GM12878 (cell line): ENCODE results near the gene CLIC5. TPM values are rescaled to one million over a fixed set of nuclear protein-coding genes. Genes with fewer than 3 reads are reported as not detected.

Experiments used
- ATAC-seq: fragments of 200-7000 bp; cut with Tn5 transposase; 3 replicates; pipeline ENCODE4 v1.9.1; 2020; ENCODE audit warnings: mild to moderate bottlenecking, moderate library complexity
- BruUV-seq: library from RNA; stranded (reverse); fragments of 400-500 nt; replicated peaks from 2 replicates; lab custom pipeline; 2021; lab: Mats Ljungman, UMichigan
- CTCF ChIA-PET: fragments of 300-600 bp; sonication (Branson Sonifier 250); formaldehyde crosslinking; extraction: SDS; loops from one replicate; lab custom pipeline; 2021; ENCODE audit warnings: inconsistent platforms; lab: Yijun Ruan, JAX
- POLR2A ChIA-PET: fragments of 350-600 bp; formaldehyde crosslinking; extraction: SDS; loops from one replicate; lab custom pipeline; 2021; ENCODE audit warnings: inconsistent platforms; lab: Charles Lee
- RAD21 ChIA-PET: fragments of 300-600 bp; sonication (Branson Sonifier 250); formaldehyde crosslinking; loops from one replicate; lab custom pipeline; 2023; ENCODE audit warnings: antibody characterized with exemption; ENCODE audit not compliant: unreplicated experiment; lab: Charles Lee
- SMC1A ChIA-PET: fragments of 300-600 bp; sonication (Branson Sonifier 250); formaldehyde crosslinking; loops from one replicate; lab custom pipeline; 2023; ENCODE audit not compliant: unreplicated experiment, uncharacterized antibody; lab: Charles Lee
- DNase-seq: peaks from one replicate; pipeline ENCODE4 v3.0.0-alpha.2; 2011; ENCODE audit warnings: low read depth, low spot score
- FAIRE-seq: peaks from 3 replicates; lab custom pipeline; 2011; peaks lifted over from hg19 to GRCh38; lab: Jason Lieb, UNC
- H2AFZ ChIP-seq: 2 replicates; pipeline ENCODE4 v1.6.0; 2011; ENCODE audit warnings: low read depth, low read length, control low read depth; ENCODE audit not compliant: control insufficient read depth
- H3K27ac ChIP-seq: 2 replicates; pipeline ENCODE4 v1.5.1; 2011; ENCODE audit warnings: control low read depth; ENCODE audit not compliant: control insufficient read depth, insufficient read depth
- H3K27me3 ChIP-seq, 2 experiments: replicated peaks in 1 of 2; 2 replicates each; pipeline versions ENCODE4 v1.6.0 to v1.6.1; 2011; ENCODE audit warnings: low read length in 1 of 2; ENCODE audit not compliant: control insufficient read depth in 2 of 2, insufficient read depth in 2 of 2
- H3K36me3 ChIP-seq, 2 experiments: 2 replicates each; pipeline ENCODE4 v1.5.1; 2011; ENCODE audit warnings: low read length in 1 of 2; ENCODE audit not compliant: control insufficient read depth in 2 of 2, insufficient read depth in 2 of 2
- H3K4me1 ChIP-seq: 2 replicates; pipeline ENCODE4 v1.6.1; 2011; ENCODE audit warnings: mild to moderate bottlenecking, low read length, moderate library complexity, mixed read lengths; ENCODE audit not compliant: control insufficient read depth, insufficient read depth
- H3K4me2 ChIP-seq: 2 replicates; pipeline ENCODE4 v1.6.0; 2011; ENCODE audit warnings: control low read depth; ENCODE audit not compliant: control insufficient read depth, insufficient read depth
- H3K4me3 ChIP-seq: fragments of 200-600 bp; sonication (generic); 2 replicates; pipeline ENCODE4 v1.5.1; 2016
- H3K79me2 ChIP-seq: 2 replicates; pipeline ENCODE4 v1.6.0; 2011; ENCODE audit warnings: low read length; ENCODE audit not compliant: control insufficient read depth, insufficient read depth
- H3K9ac ChIP-seq: 2 replicates; pipeline ENCODE4 v1.8.0; 2011; ENCODE audit warnings: low read length, control low read depth, mixed read lengths; ENCODE audit not compliant: control insufficient read depth, insufficient read depth
- H3K9me3 ChIP-seq: replicated peaks from 3 replicates; pipeline ENCODE4 v1.5.1; 2011; ENCODE audit warnings: mild to moderate bottlenecking, low read length; ENCODE audit not compliant: control insufficient read depth, insufficient read depth
- H4K20me1 ChIP-seq: 2 replicates; pipeline ENCODE4 v1.6.0; 2011; ENCODE audit not compliant: control insufficient read depth, insufficient read depth
- MTA2 ChIP-seq: fragments of 450-650 bp; IDR thresholded peaks from 2 replicates; pipeline ENCODE4 v1.6.1; 2016; ENCODE audit warnings: low read depth, mild to moderate bottlenecking, moderate library complexity
- MTA3 ChIP-seq: IDR thresholded peaks from 2 replicates; pipeline ENCODE4 v1.6.1; 2012; ENCODE audit warnings: low read length, inconsistent platforms, borderline replicate concordance
- WGBS: methylation state at CpG from one replicate; pipeline ENCODE4 v1.1.6; 2016; ENCODE audit warnings: low lambda C conversion rate; ENCODE audit not compliant: insufficient replicate concordance, insufficient coverage; ENCODE audit errors: missing lambda C conversion rate; 5-methylcytosine and 5-hydroxymethylcytosine counted together
- in situ Hi-C: fragments of 300-500 bp; cut with MboI; formaldehyde crosslinking; loops from 9 replicates; pipeline ENCODE4 v1.14.3; 2018; ENCODE audit warnings: mixed read lengths
- intact Hi-C: fragments of 100-400 bp; cut with micrococcal nuclease; formaldehyde crosslinking; loops from one replicate; pipeline ENCODE4 v1.14.2; 2022; ENCODE audit not compliant: unreplicated experiment
- polyA plus RNA-seq, 11 experiments: library from polyadenylated mRNA; depleted of rRNA in 4 of 11; unstranded in 6 of 11; stranded (reverse) in 5 of 11; fragments of >200 nt; fragmentation: Nextera tagmentation in 4 of 11; fragmentation: Illumina TruSeq in 1 of 11; extraction: Ambion mirVana in 4 of 11; extraction: Trizol in 1 of 11; gene quantifications; 1 replicate in 1 of 11; 2 replicates in 10 of 11; pipeline versions ENCODE4 v1.2.1 to v1.2.3, GENCODE V29; 2011 to 2016; ENCODE audit warnings: inconsistent platforms in 2 of 11, missing spikeins in 2 of 11, low read depth in 1 of 11
- total RNA-seq, 4 experiments: library from RNA; depleted of rRNA in 3 of 4; stranded (reverse); fragments of >200 nt in 3 of 4; fragmentation: Illumina TruSeq in 1 of 4; extraction: Trizol in 1 of 4; gene quantifications; 2 replicates each; pipeline versions ENCODE4 v1.2.1 to v1.2.3, GENCODE V29; 2013 to 2021
- TF ChIP-seq, protein P1 (sequence below): IDR thresholded peaks from 2 replicates; pipeline ENCODE4 v1.6.1; 2011; ENCODE audit warnings: low read depth, low read length, improper control_type of control experiment, borderline replicate concordance
- TF ChIP-seq, protein P2 (sequence below): IDR thresholded peaks from 2 replicates; pipeline ENCODE4 v1.6.1; 2012; ENCODE audit warnings: mild to moderate bottlenecking, low read depth, low read length

CLIC5 gene
- total and polyA plus RNA-seq, 10 of the 15 experiments (the other 5 are each of a cell fraction or from before 2014, with no cell fraction given): 0.01 to 0.08 (median 0.02) TPM; not detected in 7

DNA sequence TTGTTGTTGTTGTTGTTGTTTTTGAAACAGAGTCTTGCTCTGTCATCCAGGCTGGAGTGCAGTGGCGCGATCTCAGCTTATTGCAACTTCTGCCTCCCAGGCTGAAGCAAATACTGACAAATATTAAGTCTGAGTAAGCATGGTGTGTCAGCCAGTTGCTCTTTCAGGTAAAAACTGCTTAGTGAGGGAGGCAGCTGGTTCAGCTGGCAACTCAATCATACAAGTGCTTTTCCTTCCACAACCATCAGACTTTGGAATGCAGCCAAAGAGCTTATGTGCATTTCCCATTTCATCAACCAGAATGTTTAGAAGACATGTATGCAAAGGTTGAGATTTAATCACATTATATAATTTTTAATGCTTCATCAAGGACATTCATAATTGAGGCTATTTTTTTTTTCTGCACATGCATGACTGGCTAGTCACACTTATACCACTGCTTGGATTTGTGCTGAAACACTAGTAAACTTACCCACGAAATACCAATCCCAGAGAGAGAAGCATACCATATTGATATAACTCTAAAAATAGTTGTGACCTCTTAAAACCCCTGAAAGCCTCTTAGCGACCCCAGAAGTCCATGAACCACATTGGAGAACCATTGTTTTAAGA is 56.0 kb downstream of the CLIC5 start:
- RAD21 ChIA-PET: no interaction called here
- 34% methylated on average over 4 of the region's 4 CpGs for WGBS
- SMC1A ChIA-PET: interaction anchor here (0.5 kb wide), 1 partner anchor 278 kb away, joined by 3 read pairs; no protein-coding TSS in a partner anchor
- no TSS peak for BruUV-seq
- Histone ChIP-seq H3K27ac (no peak overlapping the region), H3K36me3 (no peaks in the 10 kb centered on the region), H2AFZ (no peak overlapping the region), H3K4me3 (no peak overlapping the region), H3K79me2 (no peaks in the 10 kb centered on the region), H3K9ac (no peak overlapping the region), H3K9me3 (no peaks in the 10 kb centered on the region), H3K27me3 (no peaks in the 10 kb centered on the region; a peak in 3 of 4 replicates), H3K4me1 (no peaks in the 10 kb centered on the region), H3K4me2 (no peak overlapping the region), H4K20me1 (no peaks in the 10 kb centered on the region)
- in situ Hi-C loops: no loop called here
- TF ChIP-seq MTA2 (no peak), MTA3 (no peak)
- TF ChIP-seq, protein P1, sequence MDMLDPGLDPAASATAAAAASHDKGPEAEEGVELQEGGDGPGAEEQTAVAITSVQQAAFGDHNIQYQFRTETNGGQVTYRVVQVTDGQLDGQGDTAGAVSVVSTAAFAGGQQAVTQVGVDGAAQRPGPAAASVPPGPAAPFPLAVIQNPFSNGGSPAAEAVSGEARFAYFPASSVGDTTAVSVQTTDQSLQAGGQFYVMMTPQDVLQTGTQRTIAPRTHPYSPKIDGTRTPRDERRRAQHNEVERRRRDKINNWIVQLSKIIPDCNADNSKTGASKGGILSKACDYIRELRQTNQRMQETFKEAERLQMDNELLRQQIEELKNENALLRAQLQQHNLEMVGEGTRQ: no peak
- TF ChIP-seq, protein P2, sequence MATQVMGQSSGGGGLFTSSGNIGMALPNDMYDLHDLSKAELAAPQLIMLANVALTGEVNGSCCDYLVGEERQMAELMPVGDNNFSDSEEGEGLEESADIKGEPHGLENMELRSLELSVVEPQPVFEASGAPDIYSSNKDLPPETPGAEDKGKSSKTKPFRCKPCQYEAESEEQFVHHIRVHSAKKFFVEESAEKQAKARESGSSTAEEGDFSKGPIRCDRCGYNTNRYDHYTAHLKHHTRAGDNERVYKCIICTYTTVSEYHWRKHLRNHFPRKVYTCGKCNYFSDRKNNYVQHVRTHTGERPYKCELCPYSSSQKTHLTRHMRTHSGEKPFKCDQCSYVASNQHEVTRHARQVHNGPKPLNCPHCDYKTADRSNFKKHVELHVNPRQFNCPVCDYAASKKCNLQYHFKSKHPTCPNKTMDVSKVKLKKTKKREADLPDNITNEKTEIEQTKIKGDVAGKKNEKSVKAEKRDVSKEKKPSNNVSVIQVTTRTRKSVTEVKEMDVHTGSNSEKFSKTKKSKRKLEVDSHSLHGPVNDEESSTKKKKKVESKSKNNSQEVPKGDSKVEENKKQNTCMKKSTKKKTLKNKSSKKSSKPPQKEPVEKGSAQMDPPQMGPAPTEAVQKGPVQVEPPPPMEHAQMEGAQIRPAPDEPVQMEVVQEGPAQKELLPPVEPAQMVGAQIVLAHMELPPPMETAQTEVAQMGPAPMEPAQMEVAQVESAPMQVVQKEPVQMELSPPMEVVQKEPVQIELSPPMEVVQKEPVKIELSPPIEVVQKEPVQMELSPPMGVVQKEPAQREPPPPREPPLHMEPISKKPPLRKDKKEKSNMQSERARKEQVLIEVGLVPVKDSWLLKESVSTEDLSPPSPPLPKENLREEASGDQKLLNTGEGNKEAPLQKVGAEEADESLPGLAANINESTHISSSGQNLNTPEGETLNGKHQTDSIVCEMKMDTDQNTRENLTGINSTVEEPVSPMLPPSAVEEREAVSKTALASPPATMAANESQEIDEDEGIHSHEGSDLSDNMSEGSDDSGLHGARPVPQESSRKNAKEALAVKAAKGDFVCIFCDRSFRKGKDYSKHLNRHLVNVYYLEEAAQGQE: no peak
- no peak for FAIRE-seq
- CTCF ChIA-PET: no interaction called here
- DNase-seq: no peak
- POLR2A ChIA-PET: no interaction called here
- no peak for ATAC-seq
- intact Hi-C loops: no loop called here
